Activated B cell treated with CpG ODN at 0.5 μM for 24 hours (primary cell): ENCODE data around the gene CHKA. TPM values are rescaled to one million over a fixed set of nuclear protein-coding genes. Genes with fewer than 3 reads are reported as not detected.
A peak's percentile ranks its signal among the peaks of the same experiment; 100 is the strongest.

Source experiments
- ATAC-seq: fragments of 200-7000 bp; cut with Tn5 transposase; one replicate; pipeline ENCODE4 v1.10.0; 2021; ENCODE audit warnings: low read depth, mild to moderate bottlenecking, moderate library complexity
- CTCF ChIA-PET: fragments of 350-600 bp; sonication (Branson Sonifier 250); formaldehyde crosslinking; loops from one replicate; lab custom pipeline; 2021; ENCODE audit warnings: antibody characterized with exemption; lab: Charles Lee
- POLR2A ChIA-PET: fragments of 350-600 bp; sonication (Branson Sonifier 250); formaldehyde crosslinking; loops from one replicate; lab custom pipeline; 2021; ENCODE audit warnings: antibody characterized with exemption; lab: Charles Lee
- DNase-seq: peaks from one replicate; pipeline ENCODE4 v3.0.0; 2022
- H3K27ac Mint-ChIP-seq: one replicate; pipeline ENCODE4 v1.8.0; 2020; ENCODE audit warnings: mixed read lengths
- H3K27me3 Mint-ChIP-seq: one replicate; pipeline ENCODE4 v1.8.0; 2021; ENCODE audit warnings: mixed read lengths
- H3K36me3 Mint-ChIP-seq: one replicate; pipeline ENCODE4 v1.8.0; 2021; ENCODE audit warnings: low read depth, mixed read lengths
- H3K4me1 Mint-ChIP-seq: one replicate; pipeline ENCODE4 v1.8.0; 2021; ENCODE audit warnings: mixed read lengths
- H3K4me3 Mint-ChIP-seq: one replicate; pipeline ENCODE4 v1.8.0; 2020; ENCODE audit warnings: mild to moderate bottlenecking, mixed read lengths
- H3K9me3 Mint-ChIP-seq: one replicate; pipeline ENCODE4 v1.8.0; 2020; ENCODE audit warnings: mixed read lengths
- CTCF ChIP-seq: fragments of 200-600 bp; IDR thresholded peaks from one replicate; pipeline ENCODE4 v1.8.0; 2022; ENCODE audit warnings: antibody characterized with exemption, mild to moderate bottlenecking
- intact Hi-C: fragments of 100-400 bp; cut with micrococcal nuclease; formaldehyde crosslinking; loops from one replicate; pipeline ENCODE4 v1.15.1; 2024
- total RNA-seq: library from RNA; stranded (reverse); gene quantifications from 2 replicates; pipeline ENCODE4 v1.2.3, GENCODE V29; 2022

CHKA gene
- total RNA-seq, 1 donor from 2014 or later, result 16.1 TPM

- DNase-seq, result no peak
- CTCF ChIA-PET, result no interaction called here
- no peak for ATAC-seq
- no peaks in the 10 kb centered on the region for H3K27me3 Mint-ChIP-seq
- POLR2A ChIA-PET, result no interaction called here
- H3K27ac Mint-ChIP-seq, result peak overlapping the region; percentile 30
- peak overlapping the region; percentile 52 for H3K4me3 Mint-ChIP-seq
- no peaks in the 10 kb centered on the region for H3K9me3 Mint-ChIP-seq
- peaks cover 2% of the 10 kb centered on the region for H3K36me3 Mint-ChIP-seq
- intact Hi-C loops, result loop anchor here (5.0 kb wide), 1 partner anchor 121 kb away; the partner anchor contains the start of gene UNC93B1
- peaks cover 25% of the 10 kb centered on the region for H3K4me1 Mint-ChIP-seq
- TF ChIP-seq CTCF, result no peak
Measured at GRCh38 chr11:68122936-68123539, 1.9 kb upstream of the CHKA start.

GRCh38 chr11:68120273-68121066 lies 718 bp downstream of the CHKA start:
- Mint-ChIP-seq H3K27ac (peak overlapping the region; percentile 87), H3K27me3 (no peaks in the 10 kb centered on the region), H3K4me1 (peaks cover 29% of the 10 kb centered on the region), H3K9me3 (no peaks in the 10 kb centered on the region), H3K4me3 (peak overlapping the region; percentile 87), H3K36me3 (peaks cover 2% of the 10 kb centered on the region)
- DNase-seq (no peak), ATAC-seq (peak; percentile 2)
- ChIA-PET POLR2A (interaction anchor here (0.7 kb wide), 2 partner anchors 49 to 87 kb away, joined by 3 read pairs; no protein-coding TSS in a partner anchor), CTCF (no interaction called here)
- intact Hi-C loops, result loop anchor here (1.0 to 5.0 kb wide), 4 partner anchors 80 to 118 kb away; partner anchors contain the start of genes KMT5B, NDUFS8 and UNC93B1
- no peak for TF ChIP-seq CTCF

- Mint-ChIP-seq H3K4me3 (peak overlapping the region; percentile 69), H3K27ac (peak overlapping the region; percentile 77), H3K9me3 (no peaks in the 10 kb centered on the region), H3K27me3 (no peaks in the 10 kb centered on the region), H3K4me1 (peaks cover 33% of the 10 kb centered on the region), H3K36me3 (peaks cover 2% of the 10 kb centered on the region)
- no peak for ATAC-seq
- no peak for TF ChIP-seq CTCF
- DNase-seq, result no peak
- CTCF ChIA-PET, result interaction anchor here (0.7 to 1.3 kb wide), 2 partner anchors 19 to 1398 kb away, joined by 3 to 4 read pairs; no protein-coding TSS in a partner anchor
- POLR2A ChIA-PET, result interaction anchor here (1.0 kb wide), 1 partner anchor 81 kb away, joined by 3 read pairs; no protein-coding TSS in a partner anchor
- intact Hi-C loops, result no loop called here
Measured at GRCh38 chr11:68118706-68119448, 2.3 kb downstream of the CHKA start.

GRCh38 chr11:68117853-68118470 lies 3.2 kb downstream of the CHKA start:
- no peak overlapping the region for H3K4me3 Mint-ChIP-seq
- ATAC-seq (no peak), DNase-seq (no peak)
- ChIA-PET CTCF (interaction anchor here (0.7 to 1.3 kb wide), 2 partner anchors 18 to 1397 kb away, joined by 3 to 4 read pairs; no protein-coding TSS in a partner anchor), POLR2A (interaction anchor here (1.0 kb wide), 1 partner anchor 80 kb away, joined by 3 read pairs; no protein-coding TSS in a partner anchor)
- intact Hi-C loops, result no loop called here
- no peaks in the 10 kb centered on the region for H3K27me3 Mint-ChIP-seq
- H3K27ac Mint-ChIP-seq, result no peak overlapping the region
- no peak for TF ChIP-seq CTCF
- peaks cover 33% of the 10 kb centered on the region for H3K4me1 Mint-ChIP-seq
- H3K36me3 Mint-ChIP-seq, result peaks cover 2% of the 10 kb centered on the region
- no peaks in the 10 kb centered on the region for H3K9me3 Mint-ChIP-seq
